Measurements from ENCODE around the gene AKAP17A.

- TF ChIP-seq CTCF (conservative IDR thresholded peaks at IDR 0.05) (no peak), ZFX (IDR thresholded peaks at IDR 0.05) (no peak)
These were observed 23.5 kb downstream of the AKAP17A start, which contains the start of gene ASMT for GRCh38 chrX:1614927-1615326.
